Kidney epithelial cell (primary cell): ENCODE results near the gene SMARCA1. TPM values are rescaled to one million over a fixed set of nuclear protein-coding genes. Genes with fewer than 3 reads are reported as not detected.

ENCODE experiments used
- DNase-seq: peaks from one replicate; pipeline ENCODE4 v3.0.0-alpha.2; 2010; ENCODE audit warnings: low read depth
- H3K27me3 ChIP-seq: 2 replicates; pipeline ENCODE4 v1.6.0; 2011; ENCODE audit warnings: low read length; ENCODE audit not compliant: control insufficient read depth, insufficient read depth
- H3K36me3 ChIP-seq: 2 replicates; pipeline ENCODE4 v1.5.1; 2011; ENCODE audit warnings: low read length; ENCODE audit not compliant: control insufficient read depth, insufficient read depth
- H3K4me3 ChIP-seq: 2 replicates; pipeline ENCODE4 v1.5.1; 2011; ENCODE audit warnings: low read depth, mild to moderate bottlenecking, control low read depth, low read length
- CTCF ChIP-seq: IDR thresholded peaks from 2 replicates; pipeline ENCODE4 v1.5.1; 2011; ENCODE audit warnings: mild to moderate bottlenecking, moderate library complexity, low read length, control low read depth, inconsistent platforms; ENCODE audit not compliant: insufficient read depth, poor library complexity, severe bottlenecking
- total RNA-seq: library from RNA; depleted of rRNA; stranded (reverse); fragments of >200 nt; gene quantifications from 2 replicates; pipeline ENCODE4 v1.2.3, GENCODE V29; 2015

The SMARCA1 gene
- total RNA-seq, 1 donor from 2014 or later: 32.7 TPM

GRCh38 chrX:129549124-129549523 lies 25.8 kb upstream of the SMARCA1 start:
- TF ChIP-seq CTCF: no peak
- no peak for DNase-seq
- no peaks in the 10 kb centered on the region for H3K27me3 ChIP-seq

GRCh38 chrX:129545408-129545807 lies 22.1 kb upstream of the SMARCA1 start:
- Histone ChIP-seq H3K36me3 (no peaks in the 10 kb centered on the region), H3K27me3 (no peaks in the 10 kb centered on the region), H3K4me3 (no peak overlapping the region)
- DNase-seq: no peak
- no peak for TF ChIP-seq CTCF

More at GRCh38 chrX:129549124-129549523, 25.8 kb upstream of the SMARCA1 start:
- Histone ChIP-seq H3K4me3 (no peak overlapping the region), H3K36me3 (no peaks in the 10 kb centered on the region)

GRCh38 chrX:129544780-129545179 lies 21.5 kb upstream of the SMARCA1 start:
- H3K4me3 ChIP-seq: no peak overlapping the region
- no peaks in the 10 kb centered on the region for H3K36me3 ChIP-seq
- no peak for TF ChIP-seq CTCF
- DNase-seq: no peak
- no peaks in the 10 kb centered on the region for H3K27me3 ChIP-seq

- Histone ChIP-seq H3K36me3 (no peaks in the 10 kb centered on the region), H3K4me3 (peak overlapping the region; percentile 72), H3K27me3 (no peaks in the 10 kb centered on the region)
- DNase-seq: no peak
- TF ChIP-seq CTCF: no peak
Measured at GRCh38 chrX:129540722-129541184, 17.5 kb upstream of the SMARCA1 start.

GRCh38 chrX:129540068-129540653 lies 16.9 kb upstream of the SMARCA1 start, which contains the start of gene OCRL:
Gene OCRL, plus strand, starts transcription at chrX:129540259. Its CDS starts 181 bp downstream, at chrX:129540440.
- DNase-seq: no peak
- TF ChIP-seq CTCF: peak; percentile 76
- H3K27me3 ChIP-seq: no peaks in the 10 kb centered on the region
- H3K36me3 ChIP-seq: no peaks in the 10 kb centered on the region
- H3K4me3 ChIP-seq: peak within 1 kb of the TSS; percentile 72
